Measurements from ENCODE around the gene ALPP.
"Not testable (repeated sequence)": the region's sequence is repeated elsewhere in the genome, so short reads cannot be mapped to it uniquely, and the experiment has no call there.

DNA sequence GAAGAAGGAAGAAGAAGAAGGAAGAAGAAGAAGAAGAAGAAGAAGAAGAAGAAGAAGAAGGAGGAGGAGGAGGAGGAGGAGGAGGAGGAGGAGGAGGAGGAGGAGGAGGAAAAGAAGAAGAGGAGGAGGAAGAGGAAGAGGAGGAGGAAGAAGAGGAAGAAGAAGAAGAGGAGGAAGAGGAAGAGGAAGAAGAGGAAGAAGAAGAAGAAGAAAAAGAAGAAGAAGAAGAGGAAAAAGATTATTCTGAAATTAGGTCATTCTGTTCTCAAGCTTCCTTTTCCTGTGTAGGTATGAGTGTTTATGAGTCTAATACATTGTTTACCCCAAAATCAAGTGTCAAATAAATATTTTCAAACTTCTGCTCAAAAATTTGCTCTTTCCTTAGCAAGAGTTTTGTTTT is 6.5 kb downstream of the ALPP start:
- TF ChIP-seq, protein P1, sequence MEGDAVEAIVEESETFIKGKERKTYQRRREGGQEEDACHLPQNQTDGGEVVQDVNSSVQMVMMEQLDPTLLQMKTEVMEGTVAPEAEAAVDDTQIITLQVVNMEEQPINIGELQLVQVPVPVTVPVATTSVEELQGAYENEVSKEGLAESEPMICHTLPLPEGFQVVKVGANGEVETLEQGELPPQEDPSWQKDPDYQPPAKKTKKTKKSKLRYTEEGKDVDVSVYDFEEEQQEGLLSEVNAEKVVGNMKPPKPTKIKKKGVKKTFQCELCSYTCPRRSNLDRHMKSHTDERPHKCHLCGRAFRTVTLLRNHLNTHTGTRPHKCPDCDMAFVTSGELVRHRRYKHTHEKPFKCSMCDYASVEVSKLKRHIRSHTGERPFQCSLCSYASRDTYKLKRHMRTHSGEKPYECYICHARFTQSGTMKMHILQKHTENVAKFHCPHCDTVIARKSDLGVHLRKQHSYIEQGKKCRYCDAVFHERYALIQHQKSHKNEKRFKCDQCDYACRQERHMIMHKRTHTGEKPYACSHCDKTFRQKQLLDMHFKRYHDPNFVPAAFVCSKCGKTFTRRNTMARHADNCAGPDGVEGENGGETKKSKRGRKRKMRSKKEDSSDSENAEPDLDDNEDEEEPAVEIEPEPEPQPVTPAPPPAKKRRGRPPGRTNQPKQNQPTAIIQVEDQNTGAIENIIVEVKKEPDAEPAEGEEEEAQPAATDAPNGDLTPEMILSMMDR (IDR thresholded peaks at IDR 0.05; ENCODE audit: extremely low read depth in 1 of 2, insufficient read depth in 1 of 2, low read depth in 1 of 2, low read length in 2 of 2) = not testable (repeated sequence)
- TF ChIP-seq MAX (IDR thresholded peaks at IDR 0.05; ENCODE audit: insufficient read depth, insufficient read length); POLR2A (IDR thresholded peaks at IDR 0.05; ENCODE audit: low read depth, low read length); EZH2 (IDR thresholded peaks at IDR 0.05; ENCODE audit: borderline replicate concordance, low read depth, low read length, severe bottlenecking); POLR2AphosphoS5 (IDR thresholded peaks at IDR 0.05; ENCODE audit: insufficient read depth, low read depth, low read length); FOS (IDR thresholded peaks at IDR 0.05; ENCODE audit: borderline replicate concordance, insufficient read depth, low read length); MYC (IDR thresholded peaks at IDR 0.05; ENCODE audit: low read depth, low read length): not testable (repeated sequence)
